K562 treated with DMSO at 1 percent for 4 hours (cell line): ENCODE data around the gene MSANTD3. TPM values are rescaled to one million over a fixed set of nuclear protein-coding genes. Genes with fewer than 3 reads are reported as not detected.

Source experiments
- total RNA-seq: library from RNA; unstranded; fragments of 300-600 nt; gene quantifications from 2 replicates; pipeline ENCODE4 v1.2.3, GENCODE V29; 2022; ENCODE audit not compliant: insufficient read depth

MSANTD3 gene, protein sequence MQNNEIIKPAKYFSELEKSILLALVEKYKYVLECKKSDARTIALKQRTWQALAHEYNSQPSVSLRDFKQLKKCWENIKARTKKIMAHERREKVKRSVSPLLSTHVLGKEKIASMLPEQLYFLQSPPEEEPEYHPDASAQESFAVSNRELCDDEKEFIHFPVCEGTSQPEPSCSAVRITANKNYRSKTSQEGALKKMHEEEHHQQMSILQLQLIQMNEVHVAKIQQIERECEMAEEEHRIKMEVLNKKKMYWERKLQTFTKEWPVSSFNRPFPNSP
- 14.3 and 19.2 TPM in 2 replicates for total RNA-seq

DNA sequence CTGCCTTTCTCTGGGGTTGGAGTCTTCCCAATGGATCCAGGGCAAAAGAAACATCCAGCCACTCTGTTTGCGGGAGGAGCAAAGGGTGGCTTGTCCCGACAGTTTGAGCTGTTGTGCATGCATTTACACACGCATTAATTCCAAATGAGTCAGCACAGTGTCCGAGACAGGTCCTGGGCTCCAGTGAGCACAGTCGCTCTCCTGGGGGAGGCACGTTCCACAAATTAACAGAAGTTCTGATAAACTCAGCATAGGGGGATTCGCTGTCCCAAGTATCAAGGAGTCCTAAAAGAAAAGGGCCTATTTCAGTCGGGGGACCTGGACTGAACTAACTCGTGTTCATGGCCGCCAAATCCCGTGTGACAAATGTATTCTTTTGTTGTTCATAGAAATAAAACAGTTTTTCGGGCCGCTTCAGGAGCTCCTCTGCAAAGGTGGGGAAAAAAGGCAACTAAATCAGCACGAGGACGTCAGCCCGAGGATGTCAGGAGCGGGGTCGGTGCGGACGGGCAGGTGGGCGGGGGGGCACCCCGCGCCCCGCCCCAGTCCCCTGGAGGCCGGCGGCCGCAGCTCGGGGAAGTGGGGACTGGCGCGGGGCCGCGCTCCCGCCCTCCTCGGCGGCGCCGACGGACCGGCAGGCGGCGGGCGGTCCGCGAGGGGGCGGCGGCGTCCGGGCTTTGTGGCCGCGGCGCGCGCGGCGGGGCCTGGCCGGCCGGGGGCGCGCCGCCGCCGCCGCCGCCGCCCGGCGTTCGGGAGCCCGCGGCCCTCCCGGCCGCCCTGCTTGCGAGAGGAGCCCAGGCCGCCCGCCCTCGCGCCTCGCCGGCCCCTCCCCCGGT is at the start of gene MSANTD3:
MSANTD3 (plus strand) TSS at position 614 of the 836 bp plus-strand sequence. CDS start 14,796 bp downstream, outside the sequence.

DNA sequence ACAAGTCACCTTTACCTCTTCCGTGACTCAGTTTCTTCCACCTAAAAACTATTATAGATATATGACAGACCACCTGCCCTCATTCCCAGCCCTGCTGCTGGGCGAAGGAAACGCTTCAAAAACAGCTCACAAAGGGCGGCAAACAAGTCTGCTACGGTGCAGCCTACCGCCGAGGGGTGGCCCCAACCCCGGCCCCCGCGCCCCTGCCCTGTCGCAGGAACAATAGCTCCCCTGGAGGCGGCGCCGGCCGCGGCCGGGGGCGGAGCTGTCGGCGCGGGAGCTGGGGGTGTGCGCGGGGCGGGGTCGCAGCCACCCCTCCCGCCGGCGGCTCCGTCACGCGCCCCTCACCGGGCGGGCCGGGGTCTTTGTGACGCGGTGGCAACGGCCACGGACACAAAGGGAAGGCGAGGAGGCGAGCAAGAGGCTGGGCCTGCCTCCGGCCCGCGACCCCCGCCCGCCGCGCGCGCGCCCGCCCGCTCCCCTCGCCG is 45.9 kb downstream of the MSANTD3 start, which contains the start of gene TMEFF1:
TMEFF1 (plus strand) TSS at position 362 of the 488 bp plus-strand sequence. CDS start 396 bp downstream, outside the sequence.

Other genes starting within 250 kb of the MSANTD3 start
- 13.9 and 16.2 TPM in 2 replicates for gene TEX10, start 74.2 kb upstream of the MSANTD3 start, total RNA-seq
- gene TMEFF1, start 46.0 kb downstream of the MSANTD3 start, total RNA-seq: not detected in 2 replicates
- gene CAVIN4, start 150.9 kb downstream of the MSANTD3 start, total RNA-seq: not detected in 2 replicates